Natural killer cell (primary cell): ENCODE data around the gene ZBTB21. TPM values are rescaled to one million over a fixed set of nuclear protein-coding genes. Genes with fewer than 3 reads are reported as not detected.

Experiments
- ATAC-seq, 3 donors: fragments of 150-1000 bp in 2 of 3; fragments of 200-7000 bp in 1 of 3; cut with Tn5 transposase; 1 replicate in 1 of 3; 2 replicates in 2 of 3; pipeline ENCODE4 v1.10.0; 2021; ENCODE audit warnings: mild to moderate bottlenecking in 2 of 3, moderate library complexity in 2 of 3
- DNase-seq, 2 donors: peaks; one replicate each; pipeline versions ENCODE4 v3.0.0 to v3.0.0-alpha.2; 2013 to 2021; ENCODE audit warnings: mixed read lengths in 1 of 2
- H3K27ac ChIP-seq: one replicate; pipeline ENCODE4 v1.5.1; 2013; ENCODE audit warnings: mild to moderate bottlenecking, low read length
- H3K27me3 ChIP-seq: one replicate; pipeline ENCODE4 v1.6.1; 2013; ENCODE audit warnings: low read length; ENCODE audit not compliant: control insufficient read depth, insufficient read depth
- H3K36me3 ChIP-seq: one replicate; pipeline ENCODE4 v1.6.1; 2013; ENCODE audit warnings: low read length; ENCODE audit not compliant: control insufficient read depth, insufficient read depth
- H3K4me1 ChIP-seq: one replicate; pipeline ENCODE4 v1.6.1; 2013; ENCODE audit warnings: low read length; ENCODE audit not compliant: control insufficient read depth, insufficient read depth
- H3K4me3 ChIP-seq: one replicate; pipeline ENCODE4 v1.5.1; 2013; ENCODE audit warnings: low read length
- H3K9me3 ChIP-seq: one replicate; pipeline ENCODE4 v1.6.1; 2013; ENCODE audit warnings: low read length; ENCODE audit not compliant: control insufficient read depth, insufficient read depth
- H3K27ac Mint-ChIP-seq, 2 donors: one replicate each; pipeline ENCODE4 v1.8.0; 2022; ENCODE audit warnings: mild to moderate bottlenecking in 2 of 2, mixed read lengths in 2 of 2, moderate library complexity in 1 of 2
- H3K27me3 Mint-ChIP-seq, 2 donors: one replicate each; pipeline ENCODE4 v1.8.0; 2022; ENCODE audit warnings: low read depth in 2 of 2, mixed read lengths in 2 of 2
- H3K36me3 Mint-ChIP-seq: one replicate; pipeline ENCODE4 v1.8.0; 2022; ENCODE audit warnings: mixed read lengths
- H3K4me1 Mint-ChIP-seq, 2 donors: one replicate each; pipeline ENCODE4 v1.8.0; 2022; ENCODE audit warnings: mixed read lengths in 2 of 2
- H3K4me3 Mint-ChIP-seq: one replicate; pipeline ENCODE4 v1.8.0; 2022; ENCODE audit warnings: mild to moderate bottlenecking, moderate library complexity, mixed read lengths
- H3K9me3 Mint-ChIP-seq, 2 donors: one replicate each; pipeline ENCODE4 v1.8.0; 2022; ENCODE audit warnings: mixed read lengths in 2 of 2
- WGBS: methylation state at CpG from one replicate; pipeline ENCODE4 v1.1.7; 2013; ENCODE audit warnings: missing lambda C conversion rate; ENCODE audit not compliant: insufficient coverage; 5-methylcytosine and 5-hydroxymethylcytosine counted together
- intact Hi-C: fragments of 100-400 bp; cut with micrococcal nuclease; formaldehyde crosslinking; loops from one replicate; pipeline ENCODE4 v1.14.2; 2022
- total RNA-seq, 4 donors: library from RNA; stranded (reverse); fragments of 120-200 nt in 1 of 4; gene quantifications; one replicate each; pipeline versions ENCODE4 v1.2.3 to v1.2.4, GENCODE V29; 2013 to 2022
- TF ChIP-seq, protein P1 (sequence below): fragments of 200-600 bp; IDR thresholded peaks from one replicate; pipeline ENCODE4 v1.8.0; 2022; ENCODE audit warnings: antibody characterized with exemption

Gene ZBTB21
- total RNA-seq, 3 donors from 2014 or later (not counting 1 experiment from before 2014, with no cell fraction given), result 78.2 to 113 (median 100) TPM

DNA sequence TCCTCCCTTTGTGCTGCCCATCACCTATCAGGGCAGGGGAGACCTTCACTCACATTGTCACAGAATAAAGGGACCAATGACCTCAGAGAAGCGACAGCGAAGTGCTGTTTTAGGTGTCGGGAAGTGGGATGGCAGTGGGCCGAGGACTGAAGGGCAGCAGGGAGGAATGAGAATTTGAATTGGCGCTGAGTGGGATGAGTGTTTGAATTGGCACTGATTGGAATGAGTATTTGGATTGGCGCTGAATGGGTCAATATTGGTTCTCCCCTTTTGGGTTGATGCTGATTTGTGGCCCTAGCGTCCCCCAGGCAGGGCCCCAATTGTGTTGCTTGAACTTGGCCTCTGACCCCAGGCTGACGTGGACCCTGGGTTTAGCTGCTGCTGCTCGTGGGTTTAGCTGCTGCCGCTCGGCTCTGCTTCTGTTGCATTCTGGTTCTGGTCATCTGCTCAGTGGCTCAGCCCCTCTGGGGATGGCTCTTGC is 48.5 kb upstream of the ZBTB21 start:
- ATAC-seq (no peak), DNase-seq (no peak)
- Histone ChIP-seq H3K4me1 (peaks cover 35% of the 10 kb centered on the region), H3K4me3 (no peak overlapping the region), H3K27ac (no peak overlapping the region), H3K27me3 (peaks cover 4% of the 10 kb centered on the region), H3K9me3 (no peaks in the 10 kb centered on the region), H3K36me3 (no peaks in the 10 kb centered on the region)
- peaks cover 22 to 30% of the 10 kb centered on the region in 2 donors for H3K4me1 Mint-ChIP-seq
- intact Hi-C loops, result no loop called here
- H3K36me3 Mint-ChIP-seq, result no peaks in the 10 kb centered on the region
- no peaks in the 10 kb centered on the region for H3K9me3 Mint-ChIP-seq
- WGBS, result 96% methylated on average over 11 of the region's 11 CpGs
- H3K27ac Mint-ChIP-seq, result no peak overlapping the region
- H3K4me3 Mint-ChIP-seq, result no peak overlapping the region
- TF ChIP-seq, protein P1, sequence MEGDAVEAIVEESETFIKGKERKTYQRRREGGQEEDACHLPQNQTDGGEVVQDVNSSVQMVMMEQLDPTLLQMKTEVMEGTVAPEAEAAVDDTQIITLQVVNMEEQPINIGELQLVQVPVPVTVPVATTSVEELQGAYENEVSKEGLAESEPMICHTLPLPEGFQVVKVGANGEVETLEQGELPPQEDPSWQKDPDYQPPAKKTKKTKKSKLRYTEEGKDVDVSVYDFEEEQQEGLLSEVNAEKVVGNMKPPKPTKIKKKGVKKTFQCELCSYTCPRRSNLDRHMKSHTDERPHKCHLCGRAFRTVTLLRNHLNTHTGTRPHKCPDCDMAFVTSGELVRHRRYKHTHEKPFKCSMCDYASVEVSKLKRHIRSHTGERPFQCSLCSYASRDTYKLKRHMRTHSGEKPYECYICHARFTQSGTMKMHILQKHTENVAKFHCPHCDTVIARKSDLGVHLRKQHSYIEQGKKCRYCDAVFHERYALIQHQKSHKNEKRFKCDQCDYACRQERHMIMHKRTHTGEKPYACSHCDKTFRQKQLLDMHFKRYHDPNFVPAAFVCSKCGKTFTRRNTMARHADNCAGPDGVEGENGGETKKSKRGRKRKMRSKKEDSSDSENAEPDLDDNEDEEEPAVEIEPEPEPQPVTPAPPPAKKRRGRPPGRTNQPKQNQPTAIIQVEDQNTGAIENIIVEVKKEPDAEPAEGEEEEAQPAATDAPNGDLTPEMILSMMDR, result no peak
- peaks cover 36 to 63% of the 10 kb centered on the region in 2 donors for H3K27me3 Mint-ChIP-seq

DNA sequence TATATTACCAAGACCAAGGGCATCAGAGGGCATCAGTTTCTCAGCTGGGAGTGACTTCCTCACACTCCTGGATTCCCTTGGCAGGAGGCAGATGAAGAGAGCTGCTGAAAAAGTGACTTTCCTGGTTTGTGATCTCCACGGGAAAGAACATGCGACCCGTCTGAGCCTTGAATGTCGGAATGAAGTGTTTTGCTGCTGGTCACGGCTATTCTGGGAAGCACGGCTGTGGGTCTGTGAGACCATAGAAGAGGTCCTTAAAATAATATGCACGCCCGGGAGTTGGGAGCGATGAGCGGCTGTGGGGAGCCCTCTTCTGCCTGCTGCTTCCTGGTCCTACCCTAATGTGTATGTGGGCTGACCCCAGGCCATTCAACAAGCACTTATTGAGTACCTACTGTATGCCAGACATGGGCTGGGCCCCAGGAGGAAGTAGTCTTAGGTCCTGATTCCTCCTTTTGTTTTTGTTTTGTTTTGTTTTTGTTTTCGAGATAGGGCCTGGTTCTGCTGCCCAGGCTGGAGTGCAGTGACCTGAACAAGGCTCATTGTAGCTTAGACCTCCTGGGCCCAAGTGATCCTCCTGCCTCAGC is 47.8 kb upstream of the ZBTB21 start:
- ATAC-seq, result no peak
- WGBS, result 81% methylated on average over 11 of the region's 11 CpGs

DNA sequence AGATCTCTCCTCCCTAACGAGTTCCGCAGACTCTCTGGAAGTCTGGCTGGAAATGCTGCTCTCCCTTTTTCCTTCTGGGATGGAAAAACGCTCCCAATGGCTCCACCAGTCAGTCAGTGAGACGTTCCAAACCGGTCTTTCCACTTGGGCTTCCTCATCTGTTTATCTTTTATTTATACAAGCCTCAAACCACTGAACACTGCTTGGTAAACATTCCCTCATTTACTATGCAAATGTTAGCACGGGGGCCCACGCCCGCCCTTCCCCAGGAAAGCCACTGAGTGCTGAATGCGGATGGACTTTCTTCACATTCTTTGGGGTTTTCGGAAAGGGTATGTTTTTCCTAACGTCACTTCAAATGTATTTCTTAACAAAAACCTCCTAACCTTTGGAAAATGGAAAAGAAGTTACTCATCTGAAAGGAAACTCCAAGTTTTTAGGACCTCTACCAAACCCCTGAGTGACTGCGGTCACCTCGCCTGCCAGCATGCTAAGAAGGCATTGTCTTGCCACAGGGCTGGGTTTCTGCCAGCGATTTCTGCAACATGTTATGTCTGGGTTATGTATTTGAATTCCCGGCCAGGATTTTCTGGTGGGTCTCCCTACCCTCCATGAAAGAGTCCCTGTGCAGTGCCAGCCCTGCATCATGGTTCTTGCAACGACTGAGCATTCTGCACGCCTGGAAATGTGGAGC is 47.0 kb upstream of the ZBTB21 start:
- intact Hi-C loops, result no loop called here
- no peak overlapping the region for H3K27ac ChIP-seq
- H3K4me1 Mint-ChIP-seq, result peaks cover 6 to 14% of the 10 kb centered on the region in 2 donors
- H3K27me3 ChIP-seq, result no peaks in the 10 kb centered on the region
- peaks cover 40 to 70% of the 10 kb centered on the region in 2 donors for H3K27me3 Mint-ChIP-seq
- H3K9me3 Mint-ChIP-seq, result no peaks in the 10 kb centered on the region
- H3K36me3 Mint-ChIP-seq, result no peaks in the 10 kb centered on the region
- TF ChIP-seq, protein P1, result no peak
- H3K4me3 ChIP-seq, result no peak overlapping the region
- DNase-seq (no peak), ATAC-seq (no peak)
- H3K27ac Mint-ChIP-seq, result no peak overlapping the region
- no peak overlapping the region for H3K4me3 Mint-ChIP-seq
- H3K9me3 ChIP-seq, result no peaks in the 10 kb centered on the region
- 83% methylated on average over 17 of the region's 17 CpGs for WGBS
- peaks cover 20% of the 10 kb centered on the region for H3K4me1 ChIP-seq
- H3K36me3 ChIP-seq, result no peaks in the 10 kb centered on the region

More for the DNA sequence above, 47.8 kb upstream of the ZBTB21 start:
- no peak overlapping the region for H3K27ac Mint-ChIP-seq
- no peaks in the 10 kb centered on the region for H3K9me3 ChIP-seq
- intact Hi-C loops, result no loop called here
- no peaks in the 10 kb centered on the region for H3K27me3 ChIP-seq
- DNase-seq, result no peak
- H3K4me3 ChIP-seq, result no peak overlapping the region
- H3K4me1 Mint-ChIP-seq, result peaks cover 14 to 22% of the 10 kb centered on the region in 2 donors
- H3K27ac ChIP-seq, result no peak overlapping the region
- H3K4me1 ChIP-seq, result peaks cover 28% of the 10 kb centered on the region
- H3K4me3 Mint-ChIP-seq, result no peak overlapping the region
- H3K9me3 Mint-ChIP-seq, result no peaks in the 10 kb centered on the region
- H3K27me3 Mint-ChIP-seq, result peaks cover 33 to 63% of the 10 kb centered on the region in 2 donors
- H3K36me3 ChIP-seq, result no peaks in the 10 kb centered on the region
- H3K36me3 Mint-ChIP-seq, result no peaks in the 10 kb centered on the region
- TF ChIP-seq, protein P1, result no peak
